ENCODE data around the gene SYNE1. TPM values are rescaled to one million over a fixed set of nuclear protein-coding genes. Genes with fewer than 3 reads are reported as not detected.
"Not testable (repeated sequence)": the region's sequence is repeated elsewhere in the genome, so short reads cannot be mapped to it uniquely, and the experiment has no call there.

The SYNE1 gene
- total and polyA plus RNA-seq, 8 donors: 24.4 to 56.2 (median 49.2) TPM

- ATAC-seq (no peak), DNase-seq (no peak), FAIRE-seq (no peak)
- 33 to 61% methylated on average over 2 of the region's 2 CpGs for WGBS, 2 donors
- intact Hi-C loops (cut with DNase I): no loop called here
- Histone ChIP-seq H3K36me3 (no peaks in the 10 kb centered on the region), H3K27ac (no peak overlapping the region), H3K27me3 (no peaks in the 10 kb centered on the region), H3K4me1 (no peaks in the 10 kb centered on the region), H3K9me3 (no peaks in the 10 kb centered on the region), H3K4me3 (no peak overlapping the region)
- no peak for TF ChIP-seq CTCF (IDR thresholded peaks at IDR 0.05)
Observed at GRCh38 chr6:152625213-152625612, 11.9 kb downstream of the SYNE1 start.

DNA sequence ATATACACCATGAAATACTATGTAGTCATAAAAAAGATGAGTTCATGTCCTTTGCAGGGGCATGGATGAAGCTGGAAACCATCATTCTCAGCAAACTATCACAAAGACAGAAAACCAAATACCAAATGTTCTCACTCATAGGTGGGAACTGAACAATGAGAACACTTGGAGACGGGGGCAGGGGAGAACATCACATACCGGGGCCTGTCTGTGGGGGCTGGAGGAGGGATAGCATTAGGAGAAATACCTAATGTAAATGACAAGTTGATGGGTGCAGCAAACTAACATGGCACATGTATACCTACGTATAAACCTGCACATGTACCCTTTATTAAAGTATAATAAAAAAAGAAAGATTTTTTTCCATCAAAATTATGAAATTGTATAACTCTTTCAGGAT is 22.4 kb downstream of the SYNE1 start:
- 70 to 72% methylated on average over 3 of the region's 3 CpGs for WGBS, 2 donors
- H3K27ac ChIP-seq; H3K4me3 ChIP-seq; intact Hi-C loops (cut with DNase I); H3K27me3 ChIP-seq; DNase-seq; H3K4me1 ChIP-seq; H3K9me3 ChIP-seq; FAIRE-seq; ATAC-seq; H3K36me3 ChIP-seq: not testable (repeated sequence)

- ATAC-seq: no peak
- Histone ChIP-seq H3K36me3 (no peaks in the 10 kb centered on the region), H3K27me3 (no peaks in the 10 kb centered on the region), H3K27ac (no peak overlapping the region), H3K4me3 (no peak overlapping the region), H3K9me3 (no peaks in the 10 kb centered on the region), H3K4me1 (no peaks in the 10 kb centered on the region)
- no peak for FAIRE-seq
- DNase-seq: no peak
- 64 to 69% methylated on average over 10 of the region's 10 CpGs for WGBS, 2 donors
- no peak for TF ChIP-seq CTCF (IDR thresholded peaks at IDR 0.05)
- intact Hi-C loops (cut with DNase I): no loop called here
Observed at GRCh38 chr6:152609125-152609670, 28.0 kb downstream of the SYNE1 start.

DNA sequence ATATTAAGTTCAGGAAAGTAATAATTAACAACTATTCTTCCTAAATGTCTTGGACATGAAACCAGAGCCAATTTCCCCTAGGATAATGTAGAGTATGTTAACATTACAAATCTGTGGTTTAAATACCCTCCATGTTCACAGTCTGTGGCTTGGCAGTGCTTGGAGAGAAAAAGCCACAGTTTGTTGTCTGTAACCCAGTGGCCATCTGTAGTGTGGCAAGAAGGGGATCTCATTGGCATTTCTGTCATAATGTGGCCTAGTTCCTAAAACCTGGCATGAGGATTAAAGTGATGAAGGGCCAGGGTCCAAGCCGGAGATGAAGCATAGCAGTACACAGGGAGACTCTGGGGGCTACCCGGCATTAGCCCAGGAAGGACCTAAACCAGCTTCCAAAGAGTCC is 31.2 kb downstream of the SYNE1 start:
- no peak for TF ChIP-seq CTCF (IDR thresholded peaks at IDR 0.05)
- Histone ChIP-seq H3K36me3 (no peaks in the 10 kb centered on the region), H3K4me3 (no peak overlapping the region), H3K27ac (no peak overlapping the region), H3K9me3 (no peaks in the 10 kb centered on the region), H3K4me1 (no peaks in the 10 kb centered on the region), H3K27me3 (no peaks in the 10 kb centered on the region)
- intact Hi-C loops (cut with DNase I): no loop called here
- 70 to 84% methylated on average over 2 of the region's 2 CpGs for WGBS, 2 donors
- FAIRE-seq: no peak
- ATAC-seq: no peak
- DNase-seq: no peak

- TF ChIP-seq CTCF (IDR thresholded peaks at IDR 0.05): no peak
- Histone ChIP-seq H3K27ac (no peak overlapping the region), H3K36me3 (no peaks in the 10 kb centered on the region), H3K4me3 (no peak overlapping the region), H3K9me3 (no peaks in the 10 kb centered on the region), H3K4me1 (no peaks in the 10 kb centered on the region), H3K27me3 (no peaks in the 10 kb centered on the region)
- WGBS, 2 donors: 50 to 53% methylated on average over 1 of the region's 1 CpG
- FAIRE-seq: no peak
- DNase-seq: no peak
- ATAC-seq: no peak
- intact Hi-C loops (cut with DNase I): no loop called here
Observed at GRCh38 chr6:152605342-152605741, 31.8 kb downstream of the SYNE1 start.
